Mesenchymal stem cell (in vitro differentiated cells and primary cell): ENCODE data around the gene CSRNP3.

Source experiments
- DNase-seq: peaks from one replicate; pipeline ENCODE4 v3.0.0-alpha.2; 2013
- H2AFZ ChIP-seq: one replicate; pipeline ENCODE4 v1.6.1; 2013; ENCODE audit warnings: low read depth, mild to moderate bottlenecking, control low read depth, inconsistent platforms, low read length, moderate library complexity
- H2AK5ac ChIP-seq: 2 replicates; pipeline ENCODE4 v1.6.1; 2013; ENCODE audit warnings: low read length, moderate library complexity, mild to moderate bottlenecking, inconsistent platforms; ENCODE audit not compliant: severe bottlenecking
- H2BK120ac ChIP-seq: one replicate; pipeline ENCODE4 v1.6.1; 2013; ENCODE audit warnings: low read depth, mild to moderate bottlenecking, inconsistent platforms, low read length, moderate library complexity
- H2BK12ac ChIP-seq, 2 experiments: one replicate each; pipeline ENCODE4 v1.6.1; 2013; ENCODE audit warnings: inconsistent platforms in 2 of 2, low read length in 2 of 2, mild to moderate bottlenecking in 2 of 2, moderate library complexity in 2 of 2, control low read depth in 1 of 2
- H2BK15ac ChIP-seq: one replicate; pipeline ENCODE4 v1.6.1; 2013; ENCODE audit warnings: mild to moderate bottlenecking, low read depth, inconsistent platforms; ENCODE audit not compliant: poor library complexity, severe bottlenecking
- H2BK5ac ChIP-seq: 2 replicates; pipeline ENCODE4 v1.6.1; 2013; ENCODE audit warnings: low read depth, mild to moderate bottlenecking, low read length, control low read depth, inconsistent platforms; ENCODE audit not compliant: poor library complexity, severe bottlenecking
- H3K14ac ChIP-seq, 2 experiments: one replicate each; pipeline ENCODE4 v1.6.1; 2013; ENCODE audit warnings: inconsistent platforms in 2 of 2, low read length in 2 of 2, control low read depth in 1 of 2, mild to moderate bottlenecking in 1 of 2, moderate library complexity in 1 of 2
- H3K18ac ChIP-seq, 2 experiments: one replicate each; pipeline ENCODE4 v1.6.1; 2013; ENCODE audit warnings: inconsistent platforms in 2 of 2, low read length in 2 of 2, control low read depth in 1 of 2, low read depth in 1 of 2, mild to moderate bottlenecking in 1 of 2
- H3K23ac ChIP-seq, 2 experiments: one replicate each; pipeline ENCODE4 v1.6.1; 2013; ENCODE audit warnings: inconsistent platforms in 2 of 2, low read length in 2 of 2, mild to moderate bottlenecking in 2 of 2, moderate library complexity in 2 of 2, control low read depth in 1 of 2
- H3K27ac ChIP-seq: 2 replicates; pipeline ENCODE4 v1.5.1; 2013; ENCODE audit warnings: mild to moderate bottlenecking, moderate library complexity, low read length, control low read depth, inconsistent platforms; ENCODE audit not compliant: poor library complexity, severe bottlenecking
- H3K27me3 ChIP-seq, 2 experiments: 2 replicates each; pipeline versions ENCODE4 v1.6.1 to v1.7.0; 2013; ENCODE audit warnings: low read length in 2 of 2, mild to moderate bottlenecking in 2 of 2, moderate library complexity in 2 of 2, control low read depth in 1 of 2, inconsistent platforms in 1 of 2; ENCODE audit not compliant: control insufficient read depth in 1 of 2, insufficient read depth in 1 of 2
- H3K36me3 ChIP-seq, 2 experiments: 2 replicates each; pipeline versions ENCODE4 v1.6.1 to v1.7.0; 2013; ENCODE audit warnings: low read length in 2 of 2, control low read depth in 1 of 2, inconsistent platforms in 1 of 2, low read depth in 1 of 2, mild to moderate bottlenecking in 1 of 2; ENCODE audit not compliant: insufficient read depth in 2 of 2, control insufficient read depth in 1 of 2
- H3K4ac ChIP-seq, 2 experiments: one replicate each; pipeline ENCODE4 v1.6.1; 2013; ENCODE audit warnings: inconsistent platforms in 2 of 2, low read length in 2 of 2, mild to moderate bottlenecking in 2 of 2, moderate library complexity in 2 of 2, control low read depth in 1 of 2, low read depth in 1 of 2
- H3K4me1 ChIP-seq: 2 replicates; pipeline ENCODE4 v1.6.1; 2013; ENCODE audit warnings: low read depth, low read length, control low read depth; ENCODE audit not compliant: control insufficient read depth, insufficient read depth
- H3K4me2 ChIP-seq: 2 replicates; pipeline ENCODE4 v1.6.1; 2013; ENCODE audit warnings: low read length, mild to moderate bottlenecking, inconsistent platforms; ENCODE audit not compliant: poor library complexity, severe bottlenecking
- H3K4me3 ChIP-seq, 2 experiments: 2 replicates each; pipeline versions ENCODE4 v1.5.1 to v1.7.0; 2013; ENCODE audit warnings: low read length in 2 of 2, mild to moderate bottlenecking in 2 of 2, control low read depth in 1 of 2, low read depth in 1 of 2; ENCODE audit not compliant: insufficient read depth in 1 of 2
- H3K79me1 ChIP-seq: replicated peaks from 2 replicates; pipeline ENCODE4 v1.6.1; 2013; ENCODE audit warnings: mild to moderate bottlenecking, control low read depth, low read length, inconsistent platforms; ENCODE audit not compliant: poor library complexity, severe bottlenecking
- H3K9ac ChIP-seq: 2 replicates; pipeline ENCODE4 v1.7.0; 2013; ENCODE audit warnings: mild to moderate bottlenecking, low read length, moderate library complexity
- H3K9me3 ChIP-seq: 2 replicates; pipeline ENCODE4 v1.7.0; 2013; ENCODE audit warnings: mild to moderate bottlenecking, low read length; ENCODE audit not compliant: control insufficient read depth
- H4K8ac ChIP-seq: one replicate; pipeline ENCODE4 v1.6.1; 2013; ENCODE audit warnings: inconsistent platforms, mild to moderate bottlenecking, low read length, moderate library complexity
- H4K91ac ChIP-seq: one replicate; pipeline ENCODE4 v1.6.1; 2013; ENCODE audit warnings: mild to moderate bottlenecking, low read length, inconsistent platforms
- WGBS: methylation state at CpG from one replicate; pipeline ENCODE4 v1.1.7; 2013; ENCODE audit warnings: mixed read lengths; 5-methylcytosine and 5-hydroxymethylcytosine counted together

CSRNP3 gene

GRCh38 chr2:165494573-165494972, 25.1 kb downstream of the CSRNP3 start:
- Histone ChIP-seq H3K18ac (no peak overlapping the region), H3K36me3 (no peaks in the 10 kb centered on the region)
- 95% methylated on average over 3 of the region's 4 CpGs for WGBS

DNA sequence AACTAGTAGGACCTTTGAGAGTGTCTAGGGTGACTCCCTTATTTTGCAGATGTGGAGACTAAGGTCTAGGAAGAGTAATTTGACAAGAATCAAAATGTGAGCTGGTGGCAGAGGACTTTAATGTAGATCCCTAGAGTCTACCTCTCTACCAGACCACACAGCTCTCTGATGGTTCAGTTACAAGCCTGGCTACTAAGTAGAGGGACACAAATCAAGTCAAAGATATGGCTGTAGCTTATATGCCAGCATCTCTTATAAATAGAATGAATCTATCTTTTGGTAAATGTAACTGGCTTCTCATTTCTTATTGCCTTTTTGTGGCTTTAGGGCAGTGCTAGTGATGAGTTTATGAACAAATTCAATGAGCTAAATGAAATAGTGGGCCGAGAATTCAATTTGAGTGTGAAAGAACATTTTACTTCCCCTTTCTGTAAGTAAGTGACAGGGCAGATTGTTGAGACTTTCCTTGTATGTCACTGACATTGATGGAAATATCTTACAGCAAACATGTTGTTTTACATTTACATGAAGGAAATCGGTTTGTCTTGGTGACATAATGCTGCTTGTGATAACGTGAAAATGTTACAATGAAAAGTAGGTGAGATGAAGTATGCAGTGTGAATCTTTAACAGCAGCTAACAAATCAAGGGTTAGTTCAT, 28.3 kb downstream of the CSRNP3 start:
- WGBS, result 94% methylated on average over 3 of the region's 3 CpGs
- Histone ChIP-seq H3K14ac (no peak overlapping the region), H2AFZ (no peak overlapping the region), H3K27me3 (no peaks in the 10 kb centered on the region), H3K79me1 (no peaks in the 10 kb centered on the region), H3K4me1 (no peaks in the 10 kb centered on the region), H2AK5ac (no peak overlapping the region), H2BK120ac (no peak overlapping the region), H2BK5ac (no peak overlapping the region), H3K4me3 (no peak overlapping the region), H3K27ac (no peak overlapping the region), H3K18ac (no peak overlapping the region), H3K9me3 (no peaks in the 10 kb centered on the region), H3K4me2 (no peak overlapping the region), H3K23ac (no peak overlapping the region), H2BK15ac (no peak overlapping the region), H3K36me3 (no peaks in the 10 kb centered on the region), H2BK12ac (no peak overlapping the region), H4K91ac (no peak overlapping the region), H4K8ac (no peak overlapping the region), H3K4ac (no peak overlapping the region), H3K9ac (no peak overlapping the region)
- DNase-seq, result no peak

More at GRCh38 chr2:165494573-165494972, 25.1 kb downstream of the CSRNP3 start:
- H4K91ac ChIP-seq, result no peak overlapping the region
- H3K27me3 ChIP-seq, result no peaks in the 10 kb centered on the region
- no peaks in the 10 kb centered on the region for H3K4me1 ChIP-seq
- no peak overlapping the region for H3K23ac ChIP-seq
- no peak overlapping the region for H3K4me3 ChIP-seq
- H2BK12ac ChIP-seq, result no peak overlapping the region
- H3K9ac ChIP-seq, result no peak overlapping the region
- H3K4ac ChIP-seq, result no peak overlapping the region
- no peak overlapping the region for H3K4me2 ChIP-seq
- no peak overlapping the region for H3K14ac ChIP-seq
- H2BK120ac ChIP-seq, result no peak overlapping the region
- H3K9me3 ChIP-seq, result no peaks in the 10 kb centered on the region
- H4K8ac ChIP-seq, result no peak overlapping the region
- no peak overlapping the region for H2AFZ ChIP-seq
- H2AK5ac ChIP-seq, result no peak overlapping the region
- H2BK5ac ChIP-seq, result no peak overlapping the region
- no peak overlapping the region for H2BK15ac ChIP-seq
- no peak overlapping the region for H3K27ac ChIP-seq
- DNase-seq, result no peak
- H3K79me1 ChIP-seq, result no peaks in the 10 kb centered on the region

DNA sequence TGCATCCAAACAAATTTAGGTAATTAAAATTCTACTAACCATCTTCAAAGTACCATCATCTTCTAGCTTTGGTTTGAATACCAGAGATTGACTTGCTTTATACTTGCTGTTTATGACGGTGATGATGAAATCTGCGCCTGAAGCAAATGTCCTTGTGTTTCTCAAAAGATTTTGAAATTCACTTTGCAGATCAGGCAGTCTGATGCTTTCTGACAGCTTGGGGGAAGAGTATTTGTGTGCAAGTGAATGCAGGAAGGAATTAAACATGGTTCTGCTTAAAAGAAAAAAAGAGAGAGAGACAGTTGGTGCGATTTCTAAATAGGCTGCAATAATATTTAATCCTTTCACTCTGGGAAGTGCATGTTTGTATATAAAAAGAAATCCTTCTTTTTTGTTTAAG, 29.6 kb downstream of the CSRNP3 start:
- H3K4me1 ChIP-seq, result no peaks in the 10 kb centered on the region
- H3K4me3 ChIP-seq, result no peak overlapping the region
- no peak overlapping the region for H3K14ac ChIP-seq
- no peak overlapping the region for H2AFZ ChIP-seq
- H3K36me3 ChIP-seq, result no peaks in the 10 kb centered on the region
- no peak overlapping the region for H2BK5ac ChIP-seq
- no peak overlapping the region for H3K23ac ChIP-seq
- DNase-seq, result no peak
- no peaks in the 10 kb centered on the region for H3K27me3 ChIP-seq
- H2BK12ac ChIP-seq, result no peak overlapping the region
- no peak overlapping the region for H3K4me2 ChIP-seq
- no peak overlapping the region for H3K18ac ChIP-seq
- H2AK5ac ChIP-seq, result no peak overlapping the region
- no peak overlapping the region for H3K9ac ChIP-seq
- H4K8ac ChIP-seq, result no peak overlapping the region
- H3K79me1 ChIP-seq, result no peaks in the 10 kb centered on the region
- WGBS, result 97% methylated on average over 3 of the region's 3 CpGs
- H2BK15ac ChIP-seq, result no peak overlapping the region
- H2BK120ac ChIP-seq, result no peak overlapping the region
- no peaks in the 10 kb centered on the region for H3K9me3 ChIP-seq
- H3K4ac ChIP-seq, result no peak overlapping the region
- no peak overlapping the region for H3K27ac ChIP-seq
- H4K91ac ChIP-seq, result no peak overlapping the region

GRCh38 chr2:165500001-165500400, 30.5 kb downstream of the CSRNP3 start:
- no peaks in the 10 kb centered on the region for H3K27me3 ChIP-seq
- H4K91ac ChIP-seq, result no peak overlapping the region
- no peak overlapping the region for H3K4me2 ChIP-seq
- no peak overlapping the region for H3K14ac ChIP-seq
- H3K18ac ChIP-seq, result no peak overlapping the region
- H3K27ac ChIP-seq, result no peak overlapping the region
- no peak overlapping the region for H2BK120ac ChIP-seq
- H3K23ac ChIP-seq, result no peak overlapping the region
- H2BK12ac ChIP-seq, result no peak overlapping the region
- no peaks in the 10 kb centered on the region for H3K79me1 ChIP-seq
- H2BK15ac ChIP-seq, result no peak overlapping the region
- H3K9me3 ChIP-seq, result no peaks in the 10 kb centered on the region
- no peaks in the 10 kb centered on the region for H3K4me1 ChIP-seq
- no peak overlapping the region for H2BK5ac ChIP-seq
- H3K4ac ChIP-seq, result no peak overlapping the region
- no CpG with 5 or more reads among the region's 2 CpGs for WGBS
- no peak overlapping the region for H4K8ac ChIP-seq
- no peak overlapping the region for H3K9ac ChIP-seq
- H2AFZ ChIP-seq, result no peak overlapping the region
- H2AK5ac ChIP-seq, result no peak overlapping the region
- H3K36me3 ChIP-seq, result no peaks in the 10 kb centered on the region
- no peak overlapping the region for H3K4me3 ChIP-seq
- no peak for DNase-seq
